ENCODE data around the gene ANKMY2.

- TF ChIP-seq FEZF1 (tag by site-specific recombination; IDR thresholded peaks at IDR 0.05) (no peak), KLF16 (tag by site-specific recombination; IDR thresholded peaks at IDR 0.05) (no peak), KLF9 (tag by site-specific recombination; IDR thresholded peaks at IDR 0.05; ENCODE audit: low read depth) (no peak), ZNF670 (tag by site-specific recombination; IDR thresholded peaks at IDR 0.05; ENCODE audit: low read depth) (no peak), CTCF (tag by site-specific recombination; IDR thresholded peaks at IDR 0.05) (no peak), ZNF140 (tag by site-specific recombination; IDR thresholded peaks at IDR 0.05) (no peak), ZNF175 (tag by site-specific recombination; IDR thresholded peaks at IDR 0.05) (no peak), ZNF112 (tag by site-specific recombination; IDR thresholded peaks at IDR 0.05) (no peak), YY1 (tag by site-specific recombination; IDR thresholded peaks at IDR 0.05) (no peak), ZEB2 (tag by site-specific recombination; IDR thresholded peaks at IDR 0.05) (no peak), INSM2 (tag by site-specific recombination; IDR thresholded peaks at IDR 0.05) (no peak), ZNF514 (tag by site-specific recombination; IDR thresholded peaks at IDR 0.05) (no peak)
- TF ChIP-seq, protein P1, sequence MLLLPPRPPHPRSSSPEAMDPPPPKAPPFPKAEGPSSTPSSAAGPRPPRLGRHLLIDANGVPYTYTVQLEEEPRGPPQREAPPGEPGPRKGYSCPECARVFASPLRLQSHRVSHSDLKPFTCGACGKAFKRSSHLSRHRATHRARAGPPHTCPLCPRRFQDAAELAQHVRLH (tag by site-specific recombination; IDR thresholded peaks at IDR 0.05): no peak
Observed at GRCh38 chr7:16589881-16590280, 55.7 kb downstream of the ANKMY2 start.
